Mesenchymal stem cell (in vitro differentiated cells and primary cell): ENCODE measurements around the gene C1RL.

Experiments used
- DNase-seq: peaks from one replicate; pipeline ENCODE4 v3.0.0-alpha.2; 2013
- H2AFZ ChIP-seq: one replicate; pipeline ENCODE4 v1.6.1; 2013; ENCODE audit warnings: low read depth, mild to moderate bottlenecking, control low read depth, inconsistent platforms, low read length, moderate library complexity
- H2AK5ac ChIP-seq: 2 replicates; pipeline ENCODE4 v1.6.1; 2013; ENCODE audit warnings: low read length, moderate library complexity, mild to moderate bottlenecking, inconsistent platforms; ENCODE audit not compliant: severe bottlenecking
- H2BK120ac ChIP-seq: one replicate; pipeline ENCODE4 v1.6.1; 2013; ENCODE audit warnings: low read depth, mild to moderate bottlenecking, inconsistent platforms, low read length, moderate library complexity
- H2BK12ac ChIP-seq, 2 experiments: one replicate each; pipeline ENCODE4 v1.6.1; 2013; ENCODE audit warnings: inconsistent platforms in 2 of 2, low read length in 2 of 2, mild to moderate bottlenecking in 2 of 2, moderate library complexity in 2 of 2, control low read depth in 1 of 2
- H2BK15ac ChIP-seq: one replicate; pipeline ENCODE4 v1.6.1; 2013; ENCODE audit warnings: mild to moderate bottlenecking, low read depth, inconsistent platforms; ENCODE audit not compliant: poor library complexity, severe bottlenecking
- H2BK5ac ChIP-seq: 2 replicates; pipeline ENCODE4 v1.6.1; 2013; ENCODE audit warnings: low read depth, mild to moderate bottlenecking, low read length, control low read depth, inconsistent platforms; ENCODE audit not compliant: poor library complexity, severe bottlenecking
- H3K14ac ChIP-seq, 2 experiments: one replicate each; pipeline ENCODE4 v1.6.1; 2013; ENCODE audit warnings: inconsistent platforms in 2 of 2, low read length in 2 of 2, control low read depth in 1 of 2, mild to moderate bottlenecking in 1 of 2, moderate library complexity in 1 of 2
- H3K18ac ChIP-seq, 2 experiments: one replicate each; pipeline ENCODE4 v1.6.1; 2013; ENCODE audit warnings: inconsistent platforms in 2 of 2, low read length in 2 of 2, control low read depth in 1 of 2, low read depth in 1 of 2, mild to moderate bottlenecking in 1 of 2
- H3K23ac ChIP-seq, 2 experiments: one replicate each; pipeline ENCODE4 v1.6.1; 2013; ENCODE audit warnings: inconsistent platforms in 2 of 2, low read length in 2 of 2, mild to moderate bottlenecking in 2 of 2, moderate library complexity in 2 of 2, control low read depth in 1 of 2
- H3K27ac ChIP-seq: 2 replicates; pipeline ENCODE4 v1.5.1; 2013; ENCODE audit warnings: mild to moderate bottlenecking, moderate library complexity, low read length, control low read depth, inconsistent platforms; ENCODE audit not compliant: poor library complexity, severe bottlenecking
- H3K27me3 ChIP-seq, 2 experiments: 2 replicates each; pipeline versions ENCODE4 v1.6.1 to v1.7.0; 2013; ENCODE audit warnings: low read length in 2 of 2, mild to moderate bottlenecking in 2 of 2, moderate library complexity in 2 of 2, control low read depth in 1 of 2, inconsistent platforms in 1 of 2; ENCODE audit not compliant: control insufficient read depth in 1 of 2, insufficient read depth in 1 of 2
- H3K36me3 ChIP-seq, 2 experiments: 2 replicates each; pipeline versions ENCODE4 v1.6.1 to v1.7.0; 2013; ENCODE audit warnings: low read length in 2 of 2, control low read depth in 1 of 2, inconsistent platforms in 1 of 2, low read depth in 1 of 2, mild to moderate bottlenecking in 1 of 2; ENCODE audit not compliant: insufficient read depth in 2 of 2, control insufficient read depth in 1 of 2
- H3K4ac ChIP-seq, 2 experiments: one replicate each; pipeline ENCODE4 v1.6.1; 2013; ENCODE audit warnings: inconsistent platforms in 2 of 2, low read length in 2 of 2, mild to moderate bottlenecking in 2 of 2, moderate library complexity in 2 of 2, control low read depth in 1 of 2, low read depth in 1 of 2
- H3K4me1 ChIP-seq: 2 replicates; pipeline ENCODE4 v1.6.1; 2013; ENCODE audit warnings: low read depth, low read length, control low read depth; ENCODE audit not compliant: control insufficient read depth, insufficient read depth
- H3K4me2 ChIP-seq: 2 replicates; pipeline ENCODE4 v1.6.1; 2013; ENCODE audit warnings: low read length, mild to moderate bottlenecking, inconsistent platforms; ENCODE audit not compliant: poor library complexity, severe bottlenecking
- H3K4me3 ChIP-seq, 2 experiments: 2 replicates each; pipeline versions ENCODE4 v1.5.1 to v1.7.0; 2013; ENCODE audit warnings: low read length in 2 of 2, mild to moderate bottlenecking in 2 of 2, control low read depth in 1 of 2, low read depth in 1 of 2; ENCODE audit not compliant: insufficient read depth in 1 of 2
- H3K79me1 ChIP-seq: replicated peaks from 2 replicates; pipeline ENCODE4 v1.6.1; 2013; ENCODE audit warnings: mild to moderate bottlenecking, control low read depth, low read length, inconsistent platforms; ENCODE audit not compliant: poor library complexity, severe bottlenecking
- H3K9ac ChIP-seq: 2 replicates; pipeline ENCODE4 v1.7.0; 2013; ENCODE audit warnings: mild to moderate bottlenecking, low read length, moderate library complexity
- H3K9me3 ChIP-seq: 2 replicates; pipeline ENCODE4 v1.7.0; 2013; ENCODE audit warnings: mild to moderate bottlenecking, low read length; ENCODE audit not compliant: control insufficient read depth
- H4K8ac ChIP-seq: one replicate; pipeline ENCODE4 v1.6.1; 2013; ENCODE audit warnings: inconsistent platforms, mild to moderate bottlenecking, low read length, moderate library complexity
- H4K91ac ChIP-seq: one replicate; pipeline ENCODE4 v1.6.1; 2013; ENCODE audit warnings: mild to moderate bottlenecking, low read length, inconsistent platforms
- WGBS: methylation state at CpG from one replicate; pipeline ENCODE4 v1.1.7; 2013; ENCODE audit warnings: mixed read lengths; 5-methylcytosine and 5-hydroxymethylcytosine counted together

The C1RL gene

GRCh38 chr12:7099290-7099996, 9.6 kb downstream of the C1RL start:
- no peak overlapping the region for H4K8ac ChIP-seq
- no peak overlapping the region for H2BK5ac ChIP-seq
- no peak overlapping the region for H3K4me2 ChIP-seq
- no peak overlapping the region for H3K27ac ChIP-seq
- peaks cover 6% of the 10 kb centered on the region for H3K4me1 ChIP-seq
- H2BK15ac ChIP-seq, result no peak overlapping the region
- H3K4me3 ChIP-seq, result no peak overlapping the region
- no peak overlapping the region for H3K14ac ChIP-seq
- H2BK12ac ChIP-seq, result no peak overlapping the region
- peaks cover 15% of the 10 kb centered on the region for H3K79me1 ChIP-seq
- no peak overlapping the region for H3K4ac ChIP-seq
- H3K36me3 ChIP-seq, result peaks cover 27 to 54% of the 10 kb centered on the region in 2 experiments
- H2BK120ac ChIP-seq, result no peak overlapping the region
- no peak overlapping the region for H2AK5ac ChIP-seq
- H3K23ac ChIP-seq, result no peak overlapping the region
- H3K9ac ChIP-seq, result no peak overlapping the region
- 82% methylated on average over 9 of the region's 9 CpGs for WGBS
- H2AFZ ChIP-seq, result no peak overlapping the region
- H3K18ac ChIP-seq, result no peak overlapping the region
- no peaks in the 10 kb centered on the region for H3K27me3 ChIP-seq
- no peak for DNase-seq
- no peak overlapping the region for H4K91ac ChIP-seq
- H3K9me3 ChIP-seq, result no peaks in the 10 kb centered on the region

GRCh38 chr12:7096979-7097378, 12.0 kb downstream of the C1RL start:
- no peak overlapping the region for H2AK5ac ChIP-seq
- no peak overlapping the region for H3K27ac ChIP-seq
- no peak overlapping the region for H3K9ac ChIP-seq
- H2BK5ac ChIP-seq, result no peak overlapping the region
- H4K8ac ChIP-seq, result no peak overlapping the region
- no peak overlapping the region for H3K4me2 ChIP-seq
- H3K36me3 ChIP-seq, result peaks cover 21 to 35% of the 10 kb centered on the region in 2 experiments
- H3K4ac ChIP-seq, result no peak overlapping the region
- no peak overlapping the region for H3K14ac ChIP-seq
- H2BK120ac ChIP-seq, result no peak overlapping the region
- 89% methylated on average over 19 of the region's 19 CpGs for WGBS
- H3K4me1 ChIP-seq, result peaks cover 8% of the 10 kb centered on the region
- H3K79me1 ChIP-seq, result peaks cover 5% of the 10 kb centered on the region
- no peak overlapping the region for H2BK12ac ChIP-seq
- no peak overlapping the region for H2BK15ac ChIP-seq
- no peak overlapping the region for H4K91ac ChIP-seq
- H3K4me3 ChIP-seq, result no peak overlapping the region
- H3K23ac ChIP-seq, result no peak overlapping the region
- no peak overlapping the region for H2AFZ ChIP-seq
- H3K27me3 ChIP-seq, result peaks cover 0 to 5% of the 10 kb centered on the region in 2 experiments
- no peaks in the 10 kb centered on the region for H3K9me3 ChIP-seq
- no peak overlapping the region for H3K18ac ChIP-seq
- DNase-seq, result no peak

- Histone ChIP-seq H4K8ac (no peak overlapping the region), H3K36me3 (peaks cover 16 to 35% of the 10 kb centered on the region in 2 experiments), H3K4me1 (peaks cover 8% of the 10 kb centered on the region), H3K18ac (no peak overlapping the region), H3K14ac (no peak overlapping the region), H3K79me1 (no peaks in the 10 kb centered on the region), H3K4ac (no peak overlapping the region), H2BK120ac (no peak overlapping the region), H3K23ac (no peak overlapping the region), H3K9me3 (no peaks in the 10 kb centered on the region), H2AK5ac (no peak overlapping the region), H3K4me2 (no peak overlapping the region), H2BK5ac (no peak overlapping the region), H2BK12ac (no peak overlapping the region), H3K27ac (no peak overlapping the region), H3K27me3 (peaks cover 0 to 5% of the 10 kb centered on the region in 2 experiments), H2AFZ (no peak overlapping the region), H4K91ac (no peak overlapping the region), H3K9ac (no peak overlapping the region), H3K4me3 (no peak overlapping the region), H2BK15ac (no peak overlapping the region)
- WGBS, result 90% methylated on average over 23 of the region's 26 CpGs
- DNase-seq, result no peak
These were observed 12.7 kb downstream of the C1RL start for GRCh38 chr12:7096006-7096932.

- Histone ChIP-seq H3K18ac (peak overlapping the region in 1 of 2 experiments; percentile 6), H2AFZ (no peak overlapping the region), H3K23ac (no peak overlapping the region), H2AK5ac (no peak overlapping the region), H4K91ac (no peak overlapping the region), H3K4ac (peak overlapping the region in 1 of 2 experiments; percentile 16), H2BK120ac (no peak overlapping the region), H3K4me1 (peaks cover 8% of the 10 kb centered on the region), H3K4me3 (peak overlapping the region in 1 of 2 experiments; percentile 32), H3K9me3 (no peaks in the 10 kb centered on the region), H3K4me2 (no peak overlapping the region), H2BK5ac (no peak overlapping the region), H3K9ac (peak overlapping the region; percentile 93), H3K14ac (no peak overlapping the region), H3K36me3 (peaks cover 10 to 36% of the 10 kb centered on the region in 2 experiments), H3K27me3 (peaks cover 0 to 5% of the 10 kb centered on the region in 2 experiments), H3K79me1 (no peaks in the 10 kb centered on the region), H2BK15ac (no peak overlapping the region), H4K8ac (no peak overlapping the region), H3K27ac (no peak overlapping the region), H2BK12ac (no peak overlapping the region)
- 93% methylated on average over 10 of the region's 10 CpGs for WGBS
- no peak for DNase-seq
These were observed 15.1 kb downstream of the C1RL start for GRCh38 chr12:7093892-7094291.
